ENCODE measurements around the gene KLK10. TPM values are rescaled to one million over a fixed set of nuclear protein-coding genes. Genes with fewer than 3 reads are reported as not detected.

The KLK10 gene
- total RNA-seq, 2 experiments from 2014 or later: not detected

DNA sequence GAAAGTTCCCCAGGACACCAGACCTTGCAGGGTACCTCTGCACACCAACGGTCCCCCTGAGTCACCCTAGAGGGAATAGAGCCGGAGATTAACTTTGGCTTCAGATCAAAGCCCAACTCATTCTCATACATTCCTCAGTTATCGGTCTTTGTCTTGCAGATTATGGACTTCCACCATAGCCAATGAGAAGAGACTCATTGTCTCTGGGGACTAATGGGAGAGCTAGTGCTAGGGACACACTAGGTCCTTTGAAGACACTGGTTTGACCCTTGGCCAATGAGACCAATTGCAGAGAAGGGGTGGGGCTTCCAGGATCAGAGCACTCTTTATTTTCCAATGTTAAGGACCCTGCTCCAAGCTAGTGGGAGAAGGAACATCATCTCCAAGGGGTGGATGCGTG lies 41.9 kb downstream of the KLK10 start:
- Histone ChIP-seq H3K36me3 (ENCODE audit: insufficient read depth, low read length) (no peaks in the 10 kb centered on the region), H3K9me3 (ENCODE audit: control insufficient read depth in 1 of 2, insufficient read depth in 1 of 2, low read length in 2 of 2) (no peaks in the 10 kb centered on the region), H3K4me3 (ENCODE audit: low read length) (no peak overlapping the region), H3K27ac (ENCODE audit: low read depth in 1 of 2, low read length in 2 of 2) (no peak overlapping the region), H3K27me3 (ENCODE audit: control insufficient read depth in 1 of 2, insufficient read depth in 2 of 2, low read length in 2 of 2) (peaks cover 3 to 28% of the 10 kb centered on the region in 2 experiments), H3K4me1 (ENCODE audit: insufficient read depth, low read length) (no peaks in the 10 kb centered on the region)
- no peaks in the 10 kb centered on the region for H3K36me3 Mint-ChIP-seq (ENCODE audit: low read depth)
- CTCF ChIA-PET: no interaction called here
- ATAC-seq (ENCODE audit: poor library complexity) (no peak), DNase-seq (no peak)
- POLR2A ChIA-PET: no interaction called here
- TF ChIP-seq, protein P1, sequence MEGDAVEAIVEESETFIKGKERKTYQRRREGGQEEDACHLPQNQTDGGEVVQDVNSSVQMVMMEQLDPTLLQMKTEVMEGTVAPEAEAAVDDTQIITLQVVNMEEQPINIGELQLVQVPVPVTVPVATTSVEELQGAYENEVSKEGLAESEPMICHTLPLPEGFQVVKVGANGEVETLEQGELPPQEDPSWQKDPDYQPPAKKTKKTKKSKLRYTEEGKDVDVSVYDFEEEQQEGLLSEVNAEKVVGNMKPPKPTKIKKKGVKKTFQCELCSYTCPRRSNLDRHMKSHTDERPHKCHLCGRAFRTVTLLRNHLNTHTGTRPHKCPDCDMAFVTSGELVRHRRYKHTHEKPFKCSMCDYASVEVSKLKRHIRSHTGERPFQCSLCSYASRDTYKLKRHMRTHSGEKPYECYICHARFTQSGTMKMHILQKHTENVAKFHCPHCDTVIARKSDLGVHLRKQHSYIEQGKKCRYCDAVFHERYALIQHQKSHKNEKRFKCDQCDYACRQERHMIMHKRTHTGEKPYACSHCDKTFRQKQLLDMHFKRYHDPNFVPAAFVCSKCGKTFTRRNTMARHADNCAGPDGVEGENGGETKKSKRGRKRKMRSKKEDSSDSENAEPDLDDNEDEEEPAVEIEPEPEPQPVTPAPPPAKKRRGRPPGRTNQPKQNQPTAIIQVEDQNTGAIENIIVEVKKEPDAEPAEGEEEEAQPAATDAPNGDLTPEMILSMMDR (IDR thresholded peaks at IDR 0.05): no peak
- H3K9me3 Mint-ChIP-seq: no peaks in the 10 kb centered on the region
- intact Hi-C loops (cut with DNase I, micrococcal nuclease): no loop called here
- H3K4me1 Mint-ChIP-seq (ENCODE audit: low read depth): no peaks in the 10 kb centered on the region
- H3K4me3 Mint-ChIP-seq: no peak overlapping the region
- H3K27ac Mint-ChIP-seq: no peak overlapping the region
- peaks cover 75% of the 10 kb centered on the region for H3K27me3 Mint-ChIP-seq

DNA sequence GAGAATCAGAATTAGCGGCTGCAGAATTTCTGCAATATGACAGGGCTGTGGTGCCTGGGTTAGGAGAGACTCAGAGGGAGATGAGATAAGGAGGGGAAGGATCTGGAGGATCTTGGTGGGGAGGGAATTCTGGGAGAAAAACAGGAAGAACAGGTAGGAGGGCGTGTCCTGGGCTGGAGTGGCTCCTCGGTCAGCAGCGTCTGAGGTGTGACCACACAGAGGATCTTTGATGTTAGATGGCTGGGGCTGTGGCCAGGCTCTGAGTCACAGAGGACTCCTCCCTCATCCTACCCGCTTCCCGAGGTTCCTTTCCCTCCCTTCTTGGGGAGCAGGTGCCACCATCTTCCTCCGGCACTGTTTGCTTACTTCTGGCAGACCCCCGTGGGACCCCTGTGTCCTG lies 43.7 kb downstream of the KLK10 start:
- H3K36me3 ChIP-seq (ENCODE audit: insufficient read depth, low read length): no peaks in the 10 kb centered on the region
- Mint-ChIP-seq H3K4me1 (ENCODE audit: low read depth) (no peaks in the 10 kb centered on the region), H3K27me3 (peaks cover 73% of the 10 kb centered on the region), H3K36me3 (ENCODE audit: low read depth) (no peaks in the 10 kb centered on the region), H3K9me3 (no peaks in the 10 kb centered on the region), H3K27ac (no peak overlapping the region), H3K4me3 (no peak overlapping the region)
- no peak for DNase-seq
- ChIA-PET POLR2A (no interaction called here), CTCF (no interaction called here)
- no peak overlapping the region for H3K27ac ChIP-seq (ENCODE audit: low read depth in 1 of 2, low read length in 2 of 2)
- TF ChIP-seq, protein P1 (IDR thresholded peaks at IDR 0.05): no peak
- ATAC-seq (ENCODE audit: poor library complexity): no peak
- no peak overlapping the region for H3K4me3 ChIP-seq (ENCODE audit: low read length)
- H3K27me3 ChIP-seq (ENCODE audit: control insufficient read depth in 1 of 2, insufficient read depth in 2 of 2, low read length in 2 of 2): peaks cover 5 to 18% of the 10 kb centered on the region in 2 experiments
- no peaks in the 10 kb centered on the region for H3K9me3 ChIP-seq (ENCODE audit: control insufficient read depth in 1 of 2, insufficient read depth in 1 of 2, low read length in 2 of 2)
- intact Hi-C loops (cut with DNase I, micrococcal nuclease): no loop called here
- no peaks in the 10 kb centered on the region for H3K4me1 ChIP-seq (ENCODE audit: insufficient read depth, low read length)

DNA sequence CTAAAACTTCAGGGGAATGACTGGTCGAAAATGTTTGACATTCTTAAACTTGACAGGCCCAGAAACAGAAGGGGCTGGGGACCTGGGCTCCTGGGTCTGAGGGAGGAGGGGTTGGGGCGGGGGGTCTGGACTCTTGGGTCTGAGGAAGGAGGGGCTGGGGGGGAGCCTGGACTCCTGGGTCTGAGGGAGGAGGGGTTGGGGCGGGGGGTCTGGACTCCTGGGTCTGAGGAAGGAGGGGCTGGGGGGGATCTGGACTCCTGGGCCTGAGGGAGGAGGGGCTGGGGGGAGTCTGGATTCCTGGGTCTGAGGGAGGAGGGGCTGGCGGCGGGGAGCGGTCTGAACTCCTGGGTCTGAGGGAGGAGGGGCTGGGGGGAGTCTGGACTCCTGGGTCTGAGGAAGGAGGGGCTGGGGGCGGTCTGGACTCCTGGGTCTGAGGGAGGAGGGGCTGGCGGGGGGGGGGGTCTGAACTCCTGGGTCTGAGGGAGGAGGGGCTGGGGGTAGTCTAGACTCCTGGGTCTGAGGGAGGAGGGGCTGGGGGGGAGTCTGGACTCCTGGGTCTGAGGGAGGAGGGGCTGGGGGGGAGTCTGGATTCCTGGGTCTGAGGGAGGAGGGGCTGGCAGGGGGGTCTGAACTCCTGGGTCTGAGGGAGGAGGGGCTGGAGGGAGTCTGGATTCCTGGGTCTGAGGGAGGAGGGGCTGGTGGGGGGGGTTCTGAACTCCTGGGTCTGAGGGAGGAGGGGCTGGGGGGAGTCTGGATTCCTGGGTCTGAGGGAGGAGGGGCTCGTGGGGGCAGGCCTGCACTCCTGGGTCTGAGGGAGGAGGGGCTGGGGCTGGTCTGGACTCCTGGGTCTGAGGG lies 44.6 kb downstream of the KLK10 start:
- peaks cover 81% of the 10 kb centered on the region for H3K27me3 Mint-ChIP-seq
- intact Hi-C loops (cut with DNase I, micrococcal nuclease): no loop called here
- H3K36me3 ChIP-seq (ENCODE audit: insufficient read depth, low read length): no peaks in the 10 kb centered on the region
- no peak overlapping the region for H3K27ac ChIP-seq (ENCODE audit: low read depth in 1 of 2, low read length in 2 of 2)
- no peak overlapping the region for H3K4me3 Mint-ChIP-seq
- H3K4me1 Mint-ChIP-seq (ENCODE audit: low read depth): no peaks in the 10 kb centered on the region
- H3K36me3 Mint-ChIP-seq (ENCODE audit: low read depth): no peaks in the 10 kb centered on the region
- no peak for ATAC-seq (ENCODE audit: poor library complexity)
- no peaks in the 10 kb centered on the region for H3K9me3 ChIP-seq (ENCODE audit: control insufficient read depth in 1 of 2, insufficient read depth in 1 of 2, low read length in 2 of 2)
- no peaks in the 10 kb centered on the region for H3K4me1 ChIP-seq (ENCODE audit: insufficient read depth, low read length)
- no peak for DNase-seq
- H3K9me3 Mint-ChIP-seq: no peaks in the 10 kb centered on the region
- peaks cover 5 to 13% of the 10 kb centered on the region in 2 experiments for H3K27me3 ChIP-seq (ENCODE audit: control insufficient read depth in 1 of 2, insufficient read depth in 2 of 2, low read length in 2 of 2)
- H3K27ac Mint-ChIP-seq: no peak overlapping the region
- POLR2A ChIA-PET: no interaction called here
- CTCF ChIA-PET: no interaction called here
- no peak overlapping the region for H3K4me3 ChIP-seq (ENCODE audit: low read length)
- TF ChIP-seq, protein P1 (IDR thresholded peaks at IDR 0.05): no peak
